GM12878 (cell line): ENCODE data around the gene DIAPH2. TPM values are rescaled to one million over a fixed set of nuclear protein-coding genes. Genes with fewer than 3 reads are reported as not detected.

Experiments used
- ATAC-seq: fragments of 200-7000 bp; cut with Tn5 transposase; 3 replicates; pipeline ENCODE4 v1.9.1; 2020; ENCODE audit warnings: mild to moderate bottlenecking, moderate library complexity
- BruUV-seq: library from RNA; stranded (reverse); fragments of 400-500 nt; replicated peaks from 2 replicates; lab custom pipeline; 2021; lab: Mats Ljungman, UMichigan
- CTCF ChIA-PET: fragments of 300-600 bp; sonication (Branson Sonifier 250); formaldehyde crosslinking; extraction: SDS; loops from one replicate; lab custom pipeline; 2021; ENCODE audit warnings: inconsistent platforms; lab: Yijun Ruan, JAX
- POLR2A ChIA-PET: fragments of 350-600 bp; formaldehyde crosslinking; extraction: SDS; loops from one replicate; lab custom pipeline; 2021; ENCODE audit warnings: inconsistent platforms; lab: Charles Lee
- RAD21 ChIA-PET: fragments of 300-600 bp; sonication (Branson Sonifier 250); formaldehyde crosslinking; loops from one replicate; lab custom pipeline; 2023; ENCODE audit warnings: antibody characterized with exemption; ENCODE audit not compliant: unreplicated experiment; lab: Charles Lee
- SMC1A ChIA-PET: fragments of 300-600 bp; sonication (Branson Sonifier 250); formaldehyde crosslinking; loops from one replicate; lab custom pipeline; 2023; ENCODE audit not compliant: unreplicated experiment, uncharacterized antibody; lab: Charles Lee
- DNase-seq: peaks from one replicate; pipeline ENCODE4 v3.0.0-alpha.2; 2011; ENCODE audit warnings: low read depth, low spot score
- FAIRE-seq: peaks from 3 replicates; lab custom pipeline; 2011; peaks lifted over from hg19 to GRCh38; lab: Jason Lieb, UNC
- H2AFZ ChIP-seq: 2 replicates; pipeline ENCODE4 v1.6.0; 2011; ENCODE audit warnings: low read depth, low read length, control low read depth; ENCODE audit not compliant: control insufficient read depth
- H3K27ac ChIP-seq: 2 replicates; pipeline ENCODE4 v1.5.1; 2011; ENCODE audit warnings: control low read depth; ENCODE audit not compliant: control insufficient read depth, insufficient read depth
- H3K27me3 ChIP-seq, 2 experiments: replicated peaks in 1 of 2; 2 replicates each; pipeline versions ENCODE4 v1.6.0 to v1.6.1; 2011; ENCODE audit warnings: low read length in 1 of 2; ENCODE audit not compliant: control insufficient read depth in 2 of 2, insufficient read depth in 2 of 2
- H3K36me3 ChIP-seq, 2 experiments: 2 replicates each; pipeline ENCODE4 v1.5.1; 2011; ENCODE audit warnings: low read length in 1 of 2; ENCODE audit not compliant: control insufficient read depth in 2 of 2, insufficient read depth in 2 of 2
- H3K4me1 ChIP-seq: 2 replicates; pipeline ENCODE4 v1.6.1; 2011; ENCODE audit warnings: mild to moderate bottlenecking, low read length, moderate library complexity, mixed read lengths; ENCODE audit not compliant: control insufficient read depth, insufficient read depth
- H3K4me2 ChIP-seq: 2 replicates; pipeline ENCODE4 v1.6.0; 2011; ENCODE audit warnings: control low read depth; ENCODE audit not compliant: control insufficient read depth, insufficient read depth
- H3K4me3 ChIP-seq: fragments of 200-600 bp; sonication (generic); 2 replicates; pipeline ENCODE4 v1.5.1; 2016
- H3K79me2 ChIP-seq: 2 replicates; pipeline ENCODE4 v1.6.0; 2011; ENCODE audit warnings: low read length; ENCODE audit not compliant: control insufficient read depth, insufficient read depth
- H3K9ac ChIP-seq: 2 replicates; pipeline ENCODE4 v1.8.0; 2011; ENCODE audit warnings: low read length, control low read depth, mixed read lengths; ENCODE audit not compliant: control insufficient read depth, insufficient read depth
- H3K9me3 ChIP-seq: replicated peaks from 3 replicates; pipeline ENCODE4 v1.5.1; 2011; ENCODE audit warnings: mild to moderate bottlenecking, low read length; ENCODE audit not compliant: control insufficient read depth, insufficient read depth
- H4K20me1 ChIP-seq: 2 replicates; pipeline ENCODE4 v1.6.0; 2011; ENCODE audit not compliant: control insufficient read depth, insufficient read depth
- IKZF1 ChIP-seq: fragments of 450-650 bp; conservative IDR thresholded peaks from 2 replicates; pipeline ENCODE4 v1.6.1; 2017; ENCODE audit warnings: antibody characterized with exemption, mild to moderate bottlenecking
- LARP7 ChIP-seq: fragments of 450-650 bp; IDR thresholded peaks from 2 replicates; pipeline ENCODE4 v1.6.1; 2017; ENCODE audit warnings: mild to moderate bottlenecking
- POLR2AphosphoS2 ChIP-seq: IDR thresholded peaks from 2 replicates; pipeline ENCODE4 v1.6.1; 2011; ENCODE audit warnings: low read depth, mild to moderate bottlenecking, low read length, improper control_type of control experiment, moderate library complexity
- RB1 ChIP-seq: fragments of 450-650 bp; formaldehyde crosslinking; IDR thresholded peaks from 2 replicates; pipeline ENCODE4 v1.6.1; 2017; ENCODE audit warnings: mild to moderate bottlenecking, borderline replicate concordance
- SIX5 ChIP-seq: IDR thresholded peaks from 2 replicates; pipeline ENCODE4 v1.6.1; 2011; ENCODE audit warnings: mild to moderate bottlenecking, low read depth, low read length, moderate library complexity; ENCODE audit not compliant: severe bottlenecking
- TBL1XR1 ChIP-seq: IDR thresholded peaks from 2 replicates; pipeline ENCODE4 v1.6.1; 2012; ENCODE audit warnings: low read depth, low read length, improper control_type of control experiment
- WGBS: methylation state at CpG from one replicate; pipeline ENCODE4 v1.1.6; 2016; ENCODE audit warnings: low lambda C conversion rate; ENCODE audit not compliant: insufficient replicate concordance, insufficient coverage; ENCODE audit errors: missing lambda C conversion rate; 5-methylcytosine and 5-hydroxymethylcytosine counted together
- in situ Hi-C: fragments of 300-500 bp; cut with MboI; formaldehyde crosslinking; loops from 9 replicates; pipeline ENCODE4 v1.14.3; 2018; ENCODE audit warnings: mixed read lengths
- intact Hi-C: fragments of 100-400 bp; cut with micrococcal nuclease; formaldehyde crosslinking; loops from one replicate; pipeline ENCODE4 v1.14.2; 2022; ENCODE audit not compliant: unreplicated experiment
- polyA plus RNA-seq, 11 experiments: library from polyadenylated mRNA; depleted of rRNA in 4 of 11; unstranded in 6 of 11; stranded (reverse) in 5 of 11; fragments of >200 nt; fragmentation: Nextera tagmentation in 4 of 11; fragmentation: Illumina TruSeq in 1 of 11; extraction: Ambion mirVana in 4 of 11; extraction: Trizol in 1 of 11; gene quantifications; 1 replicate in 1 of 11; 2 replicates in 10 of 11; pipeline versions ENCODE4 v1.2.1 to v1.2.3, GENCODE V29; 2011 to 2016; ENCODE audit warnings: inconsistent platforms in 2 of 11, missing spikeins in 2 of 11, low read depth in 1 of 11
- total RNA-seq, 4 experiments: library from RNA; depleted of rRNA in 3 of 4; stranded (reverse); fragments of >200 nt in 3 of 4; fragmentation: Illumina TruSeq in 1 of 4; extraction: Trizol in 1 of 4; gene quantifications; 2 replicates each; pipeline versions ENCODE4 v1.2.1 to v1.2.3, GENCODE V29; 2013 to 2021
- TF ChIP-seq, protein P1 (sequence below): fragments of 450-650 bp; IDR thresholded peaks from 2 replicates; pipeline ENCODE4 v1.6.1; 2018; ENCODE audit warnings: borderline replicate concordance, mild to moderate bottlenecking; ENCODE audit not compliant: partially characterized antibody
- TF ChIP-seq, protein P2 (sequence below): IDR thresholded peaks from 2 replicates; pipeline ENCODE4 v1.6.1; 2011; ENCODE audit warnings: low read depth, mild to moderate bottlenecking, low read length, moderate library complexity, borderline replicate concordance; ENCODE audit errors: extremely low read depth

Gene DIAPH2
- total and polyA plus RNA-seq, 10 of the 15 experiments (the other 5 are each of a cell fraction or from before 2014, with no cell fraction given): 2.2 to 16.6 (median 8.8) TPM

DNA sequence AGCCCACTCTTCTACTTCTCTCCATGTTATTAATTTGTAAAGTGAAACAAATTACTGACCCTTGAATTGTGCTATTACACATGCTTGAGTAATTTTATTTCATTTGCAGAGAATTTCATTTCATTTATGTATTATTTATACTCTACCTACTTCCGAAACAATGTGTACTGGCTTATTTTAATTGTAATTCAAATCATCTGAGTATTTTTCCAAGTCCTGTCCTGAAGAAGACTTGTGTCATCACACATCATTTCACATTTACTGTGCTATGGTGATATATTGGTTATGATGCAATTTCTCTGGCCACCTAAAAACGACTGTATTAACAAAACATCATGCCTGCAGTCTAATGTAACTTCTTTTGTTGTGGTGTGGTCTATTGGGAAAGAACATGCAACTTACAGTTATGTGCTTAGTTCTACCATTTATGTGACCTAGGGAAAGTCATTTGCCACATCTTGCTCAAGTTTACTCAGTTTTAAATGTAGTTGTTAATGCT is 583.6 kb downstream of the DIAPH2 start:
- Histone ChIP-seq H3K4me1 (no peaks in the 10 kb centered on the region), H3K27me3 (no peaks in the 10 kb centered on the region), H3K79me2 (no peaks in the 10 kb centered on the region), H3K9ac (no peak overlapping the region), H2AFZ (no peak overlapping the region), H3K36me3 (no peaks in the 10 kb centered on the region), H3K4me3 (no peak overlapping the region), H3K4me2 (no peak overlapping the region), H3K27ac (no peak overlapping the region), H3K9me3 (no peaks in the 10 kb centered on the region), H4K20me1 (no peaks in the 10 kb centered on the region)
- FAIRE-seq (no peak), ATAC-seq (no peak), DNase-seq (no peak)
- ChIA-PET POLR2A (no interaction called here), RAD21 (no interaction called here), SMC1A (no interaction called here), CTCF (no interaction called here)
- in situ Hi-C loops (no loop called here), intact Hi-C loops (no loop called here)
- no TSS peak for BruUV-seq
- WGBS: 47% methylated on average over 2 of the region's 2 CpGs
- no peak for TF ChIP-seq POLR2AphosphoS2
- no peak for TF ChIP-seq RB1
- TF ChIP-seq, protein P1, sequence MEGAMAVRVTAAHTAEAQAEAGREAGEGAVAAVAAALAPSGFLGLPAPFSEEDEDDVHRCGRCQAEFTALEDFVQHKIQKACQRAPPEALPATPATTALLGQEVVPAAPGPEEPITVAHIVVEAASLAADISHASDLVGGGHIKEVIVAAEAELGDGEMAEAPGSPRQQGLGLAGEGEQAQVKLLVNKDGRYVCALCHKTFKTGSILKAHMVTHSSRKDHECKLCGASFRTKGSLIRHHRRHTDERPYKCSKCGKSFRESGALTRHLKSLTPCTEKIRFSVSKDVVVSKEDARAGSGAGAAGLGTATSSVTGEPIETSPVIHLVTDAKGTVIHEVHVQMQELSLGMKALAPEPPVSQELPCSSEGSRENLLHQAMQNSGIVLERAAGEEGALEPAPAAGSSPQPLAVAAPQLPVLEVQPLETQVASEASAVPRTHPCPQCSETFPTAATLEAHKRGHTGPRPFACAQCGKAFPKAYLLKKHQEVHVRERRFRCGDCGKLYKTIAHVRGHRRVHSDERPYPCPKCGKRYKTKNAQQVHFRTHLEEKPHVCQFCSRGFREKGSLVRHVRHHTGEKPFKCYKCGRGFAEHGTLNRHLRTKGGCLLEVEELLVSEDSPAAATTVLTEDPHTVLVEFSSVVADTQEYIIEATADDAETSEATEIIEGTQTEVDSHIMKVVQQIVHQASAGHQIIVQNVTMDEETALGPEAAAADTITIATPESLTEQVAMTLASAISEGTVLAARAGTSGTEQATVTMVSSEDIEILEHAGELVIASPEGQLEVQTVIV: no peak
- no peak for TF ChIP-seq SIX5
- no peak for TF ChIP-seq IKZF1
- TF ChIP-seq, protein P2, sequence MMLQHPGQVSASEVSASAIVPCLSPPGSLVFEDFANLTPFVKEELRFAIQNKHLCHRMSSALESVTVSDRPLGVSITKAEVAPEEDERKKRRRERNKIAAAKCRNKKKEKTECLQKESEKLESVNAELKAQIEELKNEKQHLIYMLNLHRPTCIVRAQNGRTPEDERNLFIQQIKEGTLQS: no peak
- no peak for TF ChIP-seq TBL1XR1
- no peak for TF ChIP-seq LARP7
